Stimulated activated CD4-positive, alpha-beta T cell treated with anti-CD3 and anti-CD28 coated beads, Interleukin-4, amount 100 ng/mL, for 1 hour (primary cell): ENCODE measurements around the gene TMEM63A.
"Not testable (repeated sequence)": the region's sequence is repeated elsewhere in the genome, so short reads cannot be mapped to it uniquely, and the experiment has no call there.

Experiments
- DNase-seq: peaks from one replicate; pipeline ENCODE4 v3.0.0-alpha.2; 2020

The TMEM63A gene

DNA sequence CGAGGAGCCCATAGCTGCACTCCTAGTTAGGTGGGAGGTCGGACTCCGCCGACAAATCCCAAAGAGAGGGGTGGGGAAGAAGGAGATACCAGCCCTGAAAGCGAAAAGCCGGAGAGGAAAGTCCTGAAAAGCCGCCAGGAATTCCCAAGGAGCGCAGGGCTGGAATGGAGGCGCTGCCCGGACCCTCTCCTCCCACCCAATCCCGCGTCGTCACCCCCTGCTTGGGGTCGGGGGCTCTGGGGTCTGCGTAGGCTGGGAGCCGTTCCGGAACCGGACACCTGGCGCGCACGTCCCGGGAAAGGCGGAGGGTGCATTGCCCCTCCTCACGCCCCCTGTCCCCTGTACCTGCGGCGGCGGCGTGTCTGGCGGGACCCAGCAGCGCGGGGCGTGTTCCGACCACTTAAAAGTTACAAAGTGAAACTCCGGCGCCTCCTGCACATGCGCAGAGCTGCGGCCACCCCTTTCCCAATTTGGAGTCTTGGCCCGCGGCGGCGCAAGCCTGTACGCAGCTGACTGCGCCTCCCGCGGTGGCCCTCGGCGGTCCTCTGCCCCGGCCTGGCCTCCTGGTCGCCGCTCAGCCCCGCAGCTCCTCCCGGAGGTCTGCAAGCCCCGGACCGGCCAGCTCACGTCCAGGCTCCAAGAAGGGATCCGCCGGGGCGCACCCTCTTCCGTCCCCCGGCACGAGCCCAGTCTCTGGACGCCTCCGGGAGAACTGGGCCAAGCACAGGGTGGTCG is at the start of gene TMEM63A:
TMEM63A (minus strand) TSS at position 422 of the 735 bp plus-strand sequence. CDS start 4,800 bp downstream, outside the sequence.
- peak; percentile 87 for DNase-seq

DNA sequence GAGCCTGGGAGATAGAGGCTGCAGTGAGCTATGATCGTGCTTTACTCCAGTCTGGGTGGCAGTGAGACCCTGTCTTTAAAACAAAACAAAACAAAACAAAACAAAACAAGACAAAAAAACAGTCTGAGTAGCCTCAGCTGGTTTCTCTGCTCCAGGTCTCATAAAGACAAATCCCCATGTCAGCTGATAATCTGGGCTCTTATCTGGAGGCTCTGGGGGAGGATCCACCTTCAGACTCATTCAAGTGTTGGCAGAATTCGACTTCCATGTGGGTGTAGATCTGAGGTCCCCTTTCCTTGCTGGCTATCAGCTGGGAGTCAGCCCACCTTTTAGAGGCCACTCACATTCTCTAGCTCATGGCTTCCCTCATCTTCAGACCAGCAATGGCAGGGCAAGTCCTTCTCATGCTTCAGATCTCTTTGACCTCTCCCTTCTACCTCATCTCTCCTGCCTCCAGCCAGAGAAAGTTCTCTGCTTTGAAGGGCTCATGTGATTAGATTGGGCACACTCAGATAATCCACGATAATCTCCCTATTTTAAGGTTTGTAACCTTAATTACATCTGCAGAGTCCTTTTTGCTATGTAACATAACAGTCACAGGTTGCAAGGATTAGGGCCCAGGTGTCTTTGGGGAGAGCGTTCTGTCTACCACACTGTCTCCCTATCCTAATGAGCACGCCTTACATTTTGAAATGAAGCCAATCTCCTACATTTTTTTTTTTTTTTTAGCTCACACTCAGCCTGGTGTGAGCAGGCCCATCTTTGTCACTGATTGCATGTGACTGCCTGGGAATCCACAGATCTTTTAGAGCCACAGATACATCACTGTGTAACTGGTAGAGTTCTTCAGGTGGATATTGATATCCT is 49.3 kb upstream of the TMEM63A start:
- no peak for DNase-seq

DNA sequence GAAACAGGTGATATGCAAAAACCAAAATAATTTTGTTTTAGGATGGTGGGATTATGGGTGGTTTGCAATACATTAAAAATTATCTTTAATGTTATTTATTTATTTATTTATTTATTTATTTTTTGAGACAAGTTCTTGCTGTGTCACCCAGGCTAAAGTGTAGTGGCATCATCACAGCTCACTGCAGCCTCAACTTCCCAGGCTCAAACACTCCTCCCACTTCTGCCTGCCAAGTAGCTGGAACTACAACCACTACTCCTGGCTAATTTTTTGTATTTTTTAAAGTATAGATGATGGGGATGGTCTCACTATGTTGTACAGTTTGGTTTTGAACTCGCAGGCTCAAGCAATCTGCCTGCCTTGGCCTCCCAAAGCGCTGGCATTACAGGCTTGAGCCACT is 48.4 kb upstream of the TMEM63A start:
- DNase-seq = no peak

DNA sequence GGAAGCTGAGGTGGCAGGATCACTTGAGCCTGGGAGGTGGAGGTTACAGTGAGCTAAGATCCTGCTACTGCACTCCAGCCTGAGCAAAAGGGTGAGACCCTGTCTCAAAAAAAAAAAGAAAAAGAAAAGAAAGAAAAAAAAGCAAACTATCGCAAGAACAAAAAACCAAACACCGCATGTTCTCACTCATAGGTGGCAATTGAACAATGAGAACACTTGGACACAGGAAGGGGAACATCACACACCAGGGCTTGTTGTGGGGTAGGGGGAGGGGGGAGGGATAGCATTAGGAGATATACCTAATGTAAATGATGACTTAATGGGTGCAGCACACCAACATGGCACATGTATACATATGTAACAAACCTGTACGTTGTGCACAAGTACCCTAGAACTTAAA is 47.3 kb upstream of the TMEM63A start:
- DNase-seq = not testable (repeated sequence)

DNA sequence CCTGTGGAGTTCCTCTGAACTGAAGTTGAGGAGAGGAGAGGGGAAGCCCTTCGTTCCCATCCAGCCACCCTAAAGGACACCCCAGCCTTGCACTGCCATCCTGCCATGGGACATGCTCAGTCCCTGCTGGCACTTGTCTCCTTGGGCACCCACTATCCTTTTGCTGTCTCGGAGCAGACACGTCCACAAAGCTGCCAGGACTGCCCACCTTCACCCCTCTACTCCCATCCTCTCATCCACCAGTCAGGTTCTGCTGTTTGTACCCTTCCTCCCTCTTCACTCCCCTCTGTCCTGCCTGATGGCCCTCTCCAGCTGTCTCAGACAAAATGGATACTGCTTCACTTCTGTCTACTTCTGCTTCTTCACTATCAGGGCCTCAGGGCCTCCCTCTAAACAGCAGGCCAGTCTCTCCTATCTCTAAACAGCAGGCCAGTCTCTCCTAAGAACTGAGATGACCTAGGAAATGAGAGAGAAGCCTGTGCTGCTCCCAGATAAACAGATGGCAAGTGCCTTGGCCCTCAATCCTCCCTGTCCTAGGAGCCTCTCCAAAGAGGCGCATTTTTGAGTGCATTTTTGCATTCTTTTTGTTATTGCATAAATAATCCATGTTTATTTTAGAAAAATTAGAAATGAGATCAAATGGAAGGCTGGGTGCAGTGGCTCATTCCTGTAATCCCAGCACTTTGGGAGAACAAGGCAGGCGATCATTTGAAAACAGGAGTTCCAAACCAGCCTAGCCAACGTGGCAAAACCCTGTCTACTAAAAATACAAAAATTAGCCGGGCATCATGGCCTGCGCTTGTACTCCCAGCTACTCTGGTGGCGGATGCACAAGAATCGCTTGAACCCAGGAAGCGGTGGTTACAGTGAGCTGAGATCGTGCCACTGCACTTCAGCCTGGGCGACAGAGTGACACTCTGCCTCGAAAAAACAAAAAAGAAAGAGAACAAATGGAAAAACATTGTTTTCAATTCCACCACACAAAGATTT is 46.3 kb upstream of the TMEM63A start:
- DNase-seq = no peak

GRCh38 chr1:225926551-225927113 is 44.5 kb upstream of the TMEM63A start:
- no peak for DNase-seq

DNA sequence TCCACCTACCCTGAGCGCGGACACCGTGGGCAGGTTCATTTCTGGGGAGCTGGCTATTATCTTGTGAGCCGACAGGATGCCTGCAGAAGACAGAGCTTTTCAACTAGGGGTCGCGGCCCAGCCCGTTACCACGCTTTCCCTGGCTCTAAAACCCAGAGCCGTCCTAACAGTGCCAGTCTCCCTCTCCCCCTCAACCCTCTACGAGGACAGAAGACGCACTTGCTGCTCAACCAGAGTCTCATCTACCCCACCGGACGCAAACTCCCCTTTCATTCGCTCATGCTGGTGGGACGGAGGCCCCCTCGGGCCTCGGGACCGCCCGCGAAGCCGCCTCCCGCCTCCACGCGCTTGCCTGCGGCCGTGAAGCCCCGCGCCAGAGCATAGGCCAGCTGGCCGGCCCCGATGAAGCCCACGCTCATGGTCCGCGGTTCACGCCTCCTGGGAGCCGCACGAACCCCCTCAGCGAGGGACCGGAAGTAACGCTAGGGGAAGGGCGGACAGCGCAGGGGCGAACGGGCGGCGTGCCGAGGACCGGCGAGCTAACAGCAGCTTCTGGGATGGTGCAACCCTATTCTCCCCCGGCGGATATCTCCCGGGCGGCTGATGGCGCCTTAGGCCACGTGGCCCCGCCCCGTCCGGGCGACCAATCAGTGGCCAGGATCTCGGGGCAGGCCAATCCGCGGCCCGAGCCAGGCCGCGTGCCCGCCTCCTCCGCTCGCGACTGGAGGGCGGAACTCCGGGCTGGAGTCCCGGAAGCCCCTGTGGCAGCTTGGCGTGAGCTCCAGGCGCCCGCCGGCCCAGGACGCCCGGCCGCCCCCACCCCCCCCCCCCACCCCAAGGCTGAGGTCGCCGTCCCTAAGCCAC is 41.7 kb upstream of the TMEM63A start, which contains the start of gene PYCR2:
PYCR2 (minus strand) TSS at position 559 of the 864 bp plus-strand sequence; CDS start at position 419, 140 bp downstream.
- DNase-seq = peak; percentile 94

DNA sequence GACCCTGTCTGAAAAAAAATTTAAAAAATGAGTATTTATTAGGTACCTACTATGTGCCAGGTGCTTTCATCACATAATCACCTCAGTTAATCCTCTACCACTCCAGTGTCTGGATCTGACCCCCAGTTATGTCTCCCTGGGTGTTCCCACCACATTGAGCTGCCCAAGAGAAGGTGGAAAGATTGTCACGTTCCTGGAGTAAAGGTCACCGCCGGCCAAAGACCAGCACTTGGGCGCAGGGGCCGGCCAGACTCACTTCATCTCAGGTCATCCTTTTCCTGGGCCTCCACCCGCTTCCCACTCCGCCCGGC is 41.2 kb upstream of the TMEM63A start:
- DNase-seq = no peak

GRCh38 chr1:225921734-225922709 is 39.8 kb upstream of the TMEM63A start:
- no peak for DNase-seq

GRCh38 chr1:225919906-225920305 is 37.7 kb upstream of the TMEM63A start:
- no peak for DNase-seq

DNA sequence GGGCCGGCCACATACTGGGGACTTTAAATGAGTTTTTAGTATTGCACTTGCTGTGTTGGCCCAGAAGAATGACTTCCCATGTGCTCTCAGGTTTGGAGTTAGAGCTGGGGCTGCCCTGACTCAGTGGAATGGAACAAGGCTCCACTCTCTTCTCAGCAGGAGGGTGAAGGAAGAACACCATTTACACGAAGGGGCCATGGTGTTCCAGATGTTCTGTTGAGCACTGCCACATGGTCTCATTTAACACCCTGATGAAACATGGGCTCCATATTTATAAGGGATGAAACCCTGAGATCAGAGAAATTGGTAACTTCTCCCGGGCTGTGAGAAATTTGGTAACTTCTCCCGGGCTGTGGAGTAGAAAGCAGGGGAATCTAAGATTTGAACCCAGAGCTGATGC is 36.1 kb upstream of the TMEM63A start:
- no peak for DNase-seq

DNA sequence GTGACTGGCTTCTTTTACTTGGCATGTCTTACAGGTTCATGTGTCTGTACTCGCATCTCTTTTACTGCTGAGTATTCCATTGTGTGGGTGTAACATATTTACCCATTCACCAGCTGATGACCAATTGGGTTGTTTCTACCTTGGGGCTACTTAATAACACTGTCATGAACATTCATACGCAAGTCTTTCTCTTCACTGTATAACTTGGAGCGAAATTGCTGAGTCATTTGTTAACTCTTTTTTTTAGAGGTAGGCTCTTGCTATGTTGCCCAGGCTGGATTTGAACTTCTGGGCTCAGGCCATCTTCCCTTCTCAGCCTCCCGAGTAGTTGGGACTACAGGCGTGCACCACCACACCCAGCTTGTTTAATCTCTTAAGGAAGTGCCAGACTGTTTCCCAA is 35.4 kb upstream of the TMEM63A start:
- DNase-seq = no peak

- no peak for DNase-seq
These were observed 34.9 kb upstream of the TMEM63A start for GRCh38 chr1:225917101-225917500.

- no peak for DNase-seq
These were observed 33.4 kb upstream of the TMEM63A start for GRCh38 chr1:225915538-225915991.

GRCh38 chr1:225914947-225915346 is 32.8 kb upstream of the TMEM63A start:
- no peak for DNase-seq

GRCh38 chr1:225914391-225914790 is 32.2 kb upstream of the TMEM63A start:
- no peak for DNase-seq

- DNase-seq = peak; percentile 77
These were observed 29.3 kb upstream of the TMEM63A start for GRCh38 chr1:225911191-225912130.

- no peak for DNase-seq
These were observed 27.3 kb upstream of the TMEM63A start for GRCh38 chr1:225909477-225909876.

DNA sequence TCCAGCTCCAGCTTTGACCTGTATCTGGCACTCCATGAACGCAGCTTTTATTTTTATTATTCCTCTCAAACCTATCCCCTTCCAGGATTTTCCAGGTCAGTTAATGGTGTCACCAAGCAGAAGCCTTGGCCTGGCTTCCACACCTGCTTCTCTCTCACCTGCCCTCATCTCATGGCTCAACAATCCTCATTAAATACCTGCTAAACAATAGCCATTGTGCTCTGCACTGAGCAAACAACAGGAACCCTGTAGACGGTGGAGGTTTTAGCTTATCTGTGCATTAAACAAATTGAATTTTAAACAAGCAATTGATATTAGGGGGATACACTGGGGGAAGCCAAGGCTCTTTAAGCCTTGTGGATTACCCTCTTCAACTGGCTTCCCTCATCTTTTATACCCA is 26.6 kb upstream of the TMEM63A start:
- DNase-seq = no peak
